H9 (cell line): ENCODE measurements around the gene S100Z. TPM values are rescaled to one million over a fixed set of nuclear protein-coding genes. Genes with fewer than 3 reads are reported as not detected.

Source experiments
- DNase-seq: peaks from one replicate; pipeline ENCODE4 v3.0.0-alpha.2; 2017
- H2AFZ ChIP-seq: one replicate; pipeline ENCODE4 v1.6.1; 2013; ENCODE audit warnings: mild to moderate bottlenecking, low read length, control low read depth, moderate library complexity
- H2AK5ac ChIP-seq: 2 replicates; pipeline ENCODE4 v1.6.1; 2013; ENCODE audit warnings: low read length, control low read depth, mixed read lengths; ENCODE audit not compliant: insufficient read length
- H2BK120ac ChIP-seq: one replicate; pipeline ENCODE4 v1.6.1; 2013; ENCODE audit warnings: low read depth, mild to moderate bottlenecking, low read length, control low read depth, inconsistent platforms; ENCODE audit not compliant: poor library complexity, severe bottlenecking
- H2BK12ac ChIP-seq: 2 replicates; pipeline ENCODE4 v1.6.1; 2013; ENCODE audit warnings: low read length, control low read depth, mixed read lengths, low read depth; ENCODE audit not compliant: insufficient read length
- H2BK15ac ChIP-seq: 2 replicates; pipeline ENCODE4 v1.6.1; 2013; ENCODE audit warnings: low read depth, low read length, control low read depth
- H2BK20ac ChIP-seq: one replicate; pipeline ENCODE4 v1.6.1; 2013; ENCODE audit warnings: low read depth, mild to moderate bottlenecking, low read length, control low read depth, inconsistent platforms; ENCODE audit not compliant: poor library complexity, severe bottlenecking
- H2BK5ac ChIP-seq: 2 replicates; pipeline ENCODE4 v1.6.1; 2013; ENCODE audit warnings: low read length, control low read depth, mixed read lengths; ENCODE audit not compliant: insufficient read length
- H3K14ac ChIP-seq: 2 replicates; pipeline ENCODE4 v1.6.1; 2013; ENCODE audit warnings: low read length, control low read depth; ENCODE audit not compliant: insufficient read depth
- H3K18ac ChIP-seq: 2 replicates; pipeline ENCODE4 v1.6.1; 2013; ENCODE audit warnings: low read depth, mild to moderate bottlenecking, mixed read lengths, low read length, control low read depth; ENCODE audit not compliant: insufficient read length
- H3K23ac ChIP-seq: 2 replicates; pipeline ENCODE4 v1.6.1; 2013; ENCODE audit warnings: low read length, control low read depth, mixed read lengths, low read depth; ENCODE audit not compliant: insufficient read length
- H3K23me2 ChIP-seq: 2 replicates; pipeline ENCODE4 v1.6.1; 2013; ENCODE audit warnings: low read depth, mild to moderate bottlenecking, mixed read lengths, low read length, control low read depth; ENCODE audit not compliant: insufficient read length, poor library complexity, severe bottlenecking
- H3K27ac ChIP-seq: 2 replicates; pipeline ENCODE4 v1.5.1; 2013; ENCODE audit warnings: low read length, control low read depth, mixed read lengths, low read depth; ENCODE audit not compliant: insufficient read length
- H3K27me3 ChIP-seq: 2 replicates; pipeline ENCODE4 v1.6.1; 2013; ENCODE audit warnings: low read length, control low read depth, inconsistent platforms; ENCODE audit not compliant: insufficient read depth
- H3K4ac ChIP-seq: 2 replicates; pipeline ENCODE4 v1.6.1; 2013; ENCODE audit warnings: low read depth, mild to moderate bottlenecking, control low read depth, inconsistent platforms, low read length, moderate library complexity
- H3K4me1 ChIP-seq: 2 replicates; pipeline ENCODE4 v1.6.1; 2013; ENCODE audit warnings: low read length, control low read depth, inconsistent platforms; ENCODE audit not compliant: insufficient read depth
- H3K4me2 ChIP-seq: 2 replicates; pipeline ENCODE4 v1.6.1; 2013; ENCODE audit warnings: low read length, control low read depth, mixed read lengths; ENCODE audit not compliant: insufficient read length, insufficient read depth
- H3K56ac ChIP-seq: 2 replicates; pipeline ENCODE4 v1.6.1; 2013; ENCODE audit warnings: low read depth, mild to moderate bottlenecking, mixed read lengths, low read length, control low read depth; ENCODE audit not compliant: insufficient read length
- H3K79me1 ChIP-seq: 2 replicates; pipeline ENCODE4 v1.6.1; 2013; ENCODE audit warnings: low read depth, mild to moderate bottlenecking, moderate library complexity, low read length, control low read depth, inconsistent platforms; ENCODE audit not compliant: insufficient read depth, poor library complexity, severe bottlenecking
- H3K79me2 ChIP-seq: 2 replicates; pipeline ENCODE4 v1.6.1; 2013; ENCODE audit warnings: low read length, control low read depth, inconsistent platforms; ENCODE audit not compliant: insufficient read depth
- H3K9ac ChIP-seq: 2 replicates; pipeline ENCODE4 v1.6.1; 2013; ENCODE audit warnings: low read length, control low read depth, mixed read lengths; ENCODE audit not compliant: insufficient read length; ENCODE audit errors: extremely low read depth
- H3K9me3 ChIP-seq: one replicate; pipeline ENCODE4 v1.6.1; 2013; ENCODE audit warnings: low read depth, low read length, inconsistent platforms; ENCODE audit not compliant: control insufficient read depth
- H3T11ph ChIP-seq: one replicate; pipeline ENCODE4 v1.6.1; 2013; ENCODE audit warnings: mild to moderate bottlenecking, low read length, control low read depth, inconsistent platforms
- H4K20me1 ChIP-seq: one replicate; pipeline ENCODE4 v1.6.1; 2013; ENCODE audit not compliant: control insufficient read depth, insufficient read length, insufficient read depth
- H4K5ac ChIP-seq: 2 replicates; pipeline ENCODE4 v1.6.1; 2013; ENCODE audit warnings: low read depth, mild to moderate bottlenecking, mixed read lengths, low read length, control low read depth; ENCODE audit not compliant: insufficient read length
- H4K8ac ChIP-seq: replicated peaks from 2 replicates; pipeline ENCODE4 v1.6.1; 2013; ENCODE audit warnings: low read length, control low read depth, mixed read lengths, low read depth; ENCODE audit not compliant: insufficient read length
- H4K91ac ChIP-seq: 2 replicates; pipeline ENCODE4 v1.6.1; 2013; ENCODE audit warnings: low read depth, mild to moderate bottlenecking, moderate library complexity, mixed read lengths, low read length, control low read depth; ENCODE audit not compliant: insufficient read length
- H3K27ac Mint-ChIP-seq, 3 experiments: 2 replicates in 2 of 3; 3 replicates in 1 of 3; pipeline ENCODE4 v1.8.0; 2020 to 2021; ENCODE audit warnings: mixed read lengths in 3 of 3, mild to moderate bottlenecking in 1 of 3, moderate library complexity in 1 of 3
- H3K27me3 Mint-ChIP-seq: 2 replicates; pipeline ENCODE4 v1.8.0; 2021; ENCODE audit warnings: low read depth, mild to moderate bottlenecking, moderate library complexity, mixed read lengths
- H3K36me3 Mint-ChIP-seq, 3 experiments: 2 replicates in 2 of 3; 3 replicates in 1 of 3; pipeline ENCODE4 v1.8.0; 2020 to 2021; ENCODE audit warnings: low read depth in 3 of 3, mixed read lengths in 3 of 3; ENCODE audit not compliant: insufficient read depth in 1 of 3
- H3K4me1 Mint-ChIP-seq, 2 experiments: 2 replicates each; pipeline ENCODE4 v1.8.0; 2020; ENCODE audit warnings: mixed read lengths in 2 of 2
- H3K4me3 Mint-ChIP-seq, 2 experiments: 2 replicates in 1 of 2; 3 replicates in 1 of 2; pipeline ENCODE4 v1.8.0; 2020 to 2021; ENCODE audit warnings: mild to moderate bottlenecking in 2 of 2, mixed read lengths in 2 of 2, moderate library complexity in 1 of 2
- H3K9me3 Mint-ChIP-seq, 2 experiments: 2 replicates in 1 of 2; 3 replicates in 1 of 2; pipeline ENCODE4 v1.8.0; 2020; ENCODE audit warnings: mild to moderate bottlenecking in 2 of 2, mixed read lengths in 2 of 2, moderate library complexity in 1 of 2
- CTCF ChIP-seq: fragments of 200-600 bp; sonication (generic); conservative IDR thresholded peaks from 3 replicates; pipeline ENCODE4 v1.8.0; 2021; ENCODE audit warnings: antibody characterized with exemption, mild to moderate bottlenecking
- WGBS: extraction: QIAGEN DNeasy Blood & Tissue Kit; methylation state at CpG from one replicate; pipeline ENCODE4 v1.1.7; 2013; ENCODE audit warnings: missing lambda C conversion rate, low lambda C conversion rate, mixed read lengths; ENCODE audit not compliant: insufficient read length; ENCODE audit errors: extremely low coverage; 5-methylcytosine and 5-hydroxymethylcytosine counted together
- total RNA-seq: library from RNA; stranded (reverse); gene quantifications from 2 replicates; pipeline ENCODE4 v1.2.1, GENCODE V29; 2021

The S100Z gene
- total RNA-seq, 1 experiment from 2014 or later = not detected

GRCh38 chr5:76954383-76954763 lies 104.6 kb downstream of the S100Z start:
- H4K91ac ChIP-seq = no peak overlapping the region
- Mint-ChIP-seq H3K4me3 (peak overlapping the region; percentile 68 to 80), H3K36me3 (no peaks in the 10 kb centered on the region; a peak in 1 of 7 replicates), H3K9me3 (no peaks in the 10 kb centered on the region; a peak in 1 of 5 replicates), H3K4me1 (peaks cover 16 to 18% of the 10 kb centered on the region in 2 experiments), H3K27me3 (peaks cover 67% of the 10 kb centered on the region), H3K27ac (no peak overlapping the region)
- H3K56ac ChIP-seq = no peak overlapping the region
- H3K14ac ChIP-seq = no peak overlapping the region; the same call in 1 of the 2 replicates
- no peak overlapping the region for H2AK5ac ChIP-seq
- H3K4me2 ChIP-seq = peak overlapping the region; percentile 89
- H3K9ac ChIP-seq = no peak overlapping the region
- no CpG with 5 or more reads among the region's 25 CpGs for WGBS
- H3K27me3 ChIP-seq = peaks cover 33% of the 10 kb centered on the region
- peaks cover 5% of the 10 kb centered on the region; the same call in 1 of the 2 replicates for H3K4me1 ChIP-seq
- no peak overlapping the region for H2BK12ac ChIP-seq
- H3T11ph ChIP-seq = no peak overlapping the region
- no peak overlapping the region for H4K8ac ChIP-seq
- no peaks in the 10 kb centered on the region for H3K9me3 ChIP-seq
- no peak overlapping the region for H2BK15ac ChIP-seq
- H3K18ac ChIP-seq = no peak overlapping the region
- no peak overlapping the region for H3K27ac ChIP-seq
- H2BK5ac ChIP-seq = no peak overlapping the region
- no peak overlapping the region for H3K4ac ChIP-seq
- H4K20me1 ChIP-seq = no peaks in the 10 kb centered on the region
- H2BK120ac ChIP-seq = no peak overlapping the region
- peaks cover 14% of the 10 kb centered on the region for H3K23me2 ChIP-seq
- no peak for TF ChIP-seq CTCF
- H2AFZ ChIP-seq = no peak overlapping the region
- no peak overlapping the region for H3K23ac ChIP-seq
- H4K5ac ChIP-seq = no peak overlapping the region
- H2BK20ac ChIP-seq = no peak overlapping the region
- H3K79me1 ChIP-seq = no peaks in the 10 kb centered on the region
- no peak for DNase-seq
- H3K79me2 ChIP-seq = no peaks in the 10 kb centered on the region
